ENCODE results near the gene NCEH1. TPM values are rescaled to one million over a fixed set of nuclear protein-coding genes. Genes with fewer than 3 reads are reported as not detected.
A peak's percentile ranks its signal among the peaks of the same experiment; 100 is the strongest.

The NCEH1 gene
- total RNA-seq, 1 experiment from 2014 or later: 11.5 TPM

GRCh38 chr3:172654470-172654869 lies 56.4 kb downstream of the NCEH1 start (continued):
- no peak for TF ChIP-seq JUND (IDR thresholded peaks at IDR 0.05)

- H3K9me2 ChIP-seq (ENCODE audit: insufficient read depth): peaks cover 4% of the 10 kb centered on the region; the same call in 1 of the 2 replicates
- no peak overlapping the region for H3K9ac ChIP-seq (ENCODE audit: low read length)
- ChIA-PET RAD21 (ENCODE audit: low non-redundant PET in 1 of 2, low total read pairs in 2 of 2, uncharacterized antibody in 2 of 2, unreplicated experiment in 2 of 2) (no interaction called here), CTCF (interaction anchor here (1.3 kb wide), 1 partner anchor 20 kb away, joined by 3 read pairs; no protein-coding TSS in a partner anchor), POLR2A (no interaction called here)
- no peak for DNase-seq (ENCODE audit: low read depth, low spot score)
- H3K4me2 ChIP-seq (ENCODE audit: low read length): no peak overlapping the region
- H2AFZ ChIP-seq (ENCODE audit: low read depth, low read length, poor library complexity, severe bottlenecking): no peak overlapping the region
- no peaks in the 10 kb centered on the region for H4K20me1 ChIP-seq (ENCODE audit: insufficient read depth)
- H3K27me3 ChIP-seq (ENCODE audit: insufficient read depth, low read length): no peaks in the 10 kb centered on the region
- ATAC-seq: no peak
- intact Hi-C loops (cut with micrococcal nuclease): no loop called here
- H3K4me1 ChIP-seq (ENCODE audit: control insufficient read depth in 1 of 2, insufficient read depth in 2 of 2, low read length in 2 of 2): peaks cover 37 to 43% of the 10 kb centered on the region in 2 experiments
- H3K36me3 ChIP-seq (ENCODE audit: control insufficient read depth in 1 of 2, insufficient read depth in 2 of 2, low read length in 2 of 2): no peaks in the 10 kb centered on the region
- no peak overlapping the region for H3K27ac ChIP-seq (ENCODE audit: low read depth, low read length)
- BruUV-seq (replicated peaks): no TSS peak
- H3K79me2 ChIP-seq (ENCODE audit: insufficient read depth, low read length): peaks cover 15% of the 10 kb centered on the region
- TF ChIP-seq ZBTB33 (IDR thresholded peaks at IDR 0.05; ENCODE audit: extremely low read depth, insufficient replicate concordance, low read length) (no peak), TCF7L2 (IDR thresholded peaks at IDR 0.05; ENCODE audit: borderline replicate concordance, extremely low read depth, insufficient read depth, insufficient read length) (peak; percentile 72), EZH2phosphoT487 (IDR thresholded peaks at IDR 0.05; ENCODE audit: borderline replicate concordance) (no peak)
- no peak overlapping the region for H3K4me3 ChIP-seq (replicated peaks in 1 of 2; ENCODE audit: low read depth in 1 of 2, low read length in 2 of 2)
- H3K9me3 ChIP-seq (ENCODE audit: control insufficient read depth in 1 of 2, insufficient read depth in 1 of 2, low read depth in 1 of 2, low read length in 2 of 2): no peaks in the 10 kb centered on the region
Observed at GRCh38 chr3:172653004-172653572, 57.8 kb downstream of the NCEH1 start.

Data from HCT116 (cell line).